Astrocyte (in vitro differentiated cells and primary cell): Measurements from ENCODE around the gene ATP1A2.

Experiments
- EZH2 ChIP-seq: IDR thresholded peaks from 2 replicates; pipeline ENCODE4 v1.6.1; 2012; ENCODE audit warnings: mild to moderate bottlenecking, low read length, inconsistent platforms; ENCODE audit not compliant: insufficient read depth
- TF ChIP-seq, protein P1 (sequence below): IDR thresholded peaks from 2 replicates; pipeline ENCODE4 v1.5.1; 2011; ENCODE audit warnings: low read depth, mild to moderate bottlenecking, inconsistent platforms, low read length, moderate library complexity; ENCODE audit not compliant: insufficient read depth

- TF ChIP-seq, protein P1, sequence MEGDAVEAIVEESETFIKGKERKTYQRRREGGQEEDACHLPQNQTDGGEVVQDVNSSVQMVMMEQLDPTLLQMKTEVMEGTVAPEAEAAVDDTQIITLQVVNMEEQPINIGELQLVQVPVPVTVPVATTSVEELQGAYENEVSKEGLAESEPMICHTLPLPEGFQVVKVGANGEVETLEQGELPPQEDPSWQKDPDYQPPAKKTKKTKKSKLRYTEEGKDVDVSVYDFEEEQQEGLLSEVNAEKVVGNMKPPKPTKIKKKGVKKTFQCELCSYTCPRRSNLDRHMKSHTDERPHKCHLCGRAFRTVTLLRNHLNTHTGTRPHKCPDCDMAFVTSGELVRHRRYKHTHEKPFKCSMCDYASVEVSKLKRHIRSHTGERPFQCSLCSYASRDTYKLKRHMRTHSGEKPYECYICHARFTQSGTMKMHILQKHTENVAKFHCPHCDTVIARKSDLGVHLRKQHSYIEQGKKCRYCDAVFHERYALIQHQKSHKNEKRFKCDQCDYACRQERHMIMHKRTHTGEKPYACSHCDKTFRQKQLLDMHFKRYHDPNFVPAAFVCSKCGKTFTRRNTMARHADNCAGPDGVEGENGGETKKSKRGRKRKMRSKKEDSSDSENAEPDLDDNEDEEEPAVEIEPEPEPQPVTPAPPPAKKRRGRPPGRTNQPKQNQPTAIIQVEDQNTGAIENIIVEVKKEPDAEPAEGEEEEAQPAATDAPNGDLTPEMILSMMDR: no peak
- TF ChIP-seq EZH2: no peak
Observed at GRCh38 chr1:160151303-160151702, 35.7 kb downstream of the ATP1A2 start, which contains the start of gene ATP1A4.
